BE2C (cell line): ENCODE data around the gene TEX29.

Source experiments
- DNase-seq: peaks from one replicate; pipeline ENCODE4 v3.0.0-alpha.2; 2020
- H3K27me3 ChIP-seq: fragments of 250-450 bp; sonication (Bioruptor Pico); 2 replicates; pipeline ENCODE4 v1.5.1; 2020; ENCODE audit warnings: mild to moderate bottlenecking
- H3K36me3 ChIP-seq: fragments of 250-450 bp; sonication (Bioruptor Pico); 2 replicates; pipeline ENCODE4 v1.5.1; 2020; ENCODE audit warnings: mild to moderate bottlenecking
- H3K4me1 ChIP-seq: fragments of 250-450 bp; sonication (Bioruptor Pico); 2 replicates; pipeline ENCODE4 v1.5.1; 2020
- H3K4me3 ChIP-seq: 2 replicates; pipeline ENCODE4 v1.5.1; 2011; ENCODE audit warnings: low read depth, low read length
- H3K9me3 ChIP-seq: fragments of 250-450 bp; sonication (Bioruptor Pico); 2 replicates; pipeline ENCODE4 v1.5.1; 2020
- CTCF ChIP-seq: IDR thresholded peaks from 2 replicates; pipeline ENCODE4 v1.5.1; 2012; ENCODE audit warnings: mild to moderate bottlenecking, low read depth, low read length

The TEX29 gene

DNA sequence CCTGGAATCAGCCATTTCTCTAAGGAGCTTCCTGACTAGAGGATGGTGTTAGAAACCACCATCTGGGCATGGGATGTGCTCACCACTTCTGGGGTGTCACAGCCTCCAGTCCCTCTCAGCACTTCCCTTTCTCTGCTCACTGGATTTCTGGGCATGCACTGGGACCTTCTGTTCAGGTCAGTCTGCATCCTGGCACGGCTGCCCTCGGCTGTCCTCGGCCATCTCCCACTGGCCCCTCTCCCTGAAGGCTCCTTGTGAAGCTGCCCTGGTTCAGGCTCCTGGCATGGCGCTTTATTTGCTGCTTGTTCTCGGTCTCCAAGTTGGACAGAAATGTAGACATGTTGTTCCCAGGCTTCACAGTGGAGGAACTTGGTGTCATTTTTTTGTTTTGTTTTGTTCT is 60.0 kb downstream of the TEX29 start:
- TF ChIP-seq CTCF: no peak
- Histone ChIP-seq H3K27me3 (peaks cover 9% of the 10 kb centered on the region), H3K36me3 (no peaks in the 10 kb centered on the region), H3K9me3 (no peaks in the 10 kb centered on the region), H3K4me3 (no peak overlapping the region), H3K4me1 (no peaks in the 10 kb centered on the region)
- no peak for DNase-seq

DNA sequence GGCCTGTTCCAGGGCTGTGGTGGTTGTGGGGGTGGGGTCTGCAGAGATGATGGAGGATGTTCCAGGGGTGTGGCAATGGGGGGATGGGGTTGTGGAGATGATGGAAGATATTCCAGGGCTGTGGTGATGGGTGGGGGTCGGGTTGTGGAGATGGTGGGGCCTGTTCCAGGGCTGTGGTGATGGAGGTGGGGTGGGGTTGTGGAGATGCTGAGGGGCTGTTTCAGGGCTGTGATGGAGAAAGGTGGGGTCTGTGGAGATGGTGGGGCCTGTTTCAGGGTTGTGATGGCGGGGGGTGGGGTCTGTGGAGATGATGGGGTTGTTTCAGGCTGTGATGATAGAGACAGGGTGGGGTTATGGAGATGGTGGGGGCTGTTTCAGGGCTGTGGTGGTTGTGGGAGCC is 62.0 kb downstream of the TEX29 start:
- no peak for TF ChIP-seq CTCF

GRCh38 chr13:111382877-111383276 is 62.4 kb downstream of the TEX29 start:
- no peak for TF ChIP-seq CTCF
- Histone ChIP-seq H3K4me1 (no peaks in the 10 kb centered on the region), H3K4me3 (no peak overlapping the region), H3K27me3 (peaks cover 9% of the 10 kb centered on the region), H3K36me3 (no peaks in the 10 kb centered on the region), H3K9me3 (no peaks in the 10 kb centered on the region)
- DNase-seq: no peak

More for the DNA sequence above, 62.0 kb downstream of the TEX29 start:
- Histone ChIP-seq H3K36me3 (no peaks in the 10 kb centered on the region), H3K4me3 (no peak overlapping the region), H3K27me3 (peaks cover 9% of the 10 kb centered on the region), H3K9me3 (no peaks in the 10 kb centered on the region), H3K4me1 (no peaks in the 10 kb centered on the region)
- no peak for DNase-seq

GRCh38 chr13:111383591-111384440 is 63.4 kb downstream of the TEX29 start:
- TF ChIP-seq CTCF: no peak
- Histone ChIP-seq H3K4me1 (no peaks in the 10 kb centered on the region), H3K27me3 (peaks cover 7% of the 10 kb centered on the region), H3K4me3 (no peak overlapping the region), H3K36me3 (no peaks in the 10 kb centered on the region), H3K9me3 (no peaks in the 10 kb centered on the region)
- no peak for DNase-seq

DNA sequence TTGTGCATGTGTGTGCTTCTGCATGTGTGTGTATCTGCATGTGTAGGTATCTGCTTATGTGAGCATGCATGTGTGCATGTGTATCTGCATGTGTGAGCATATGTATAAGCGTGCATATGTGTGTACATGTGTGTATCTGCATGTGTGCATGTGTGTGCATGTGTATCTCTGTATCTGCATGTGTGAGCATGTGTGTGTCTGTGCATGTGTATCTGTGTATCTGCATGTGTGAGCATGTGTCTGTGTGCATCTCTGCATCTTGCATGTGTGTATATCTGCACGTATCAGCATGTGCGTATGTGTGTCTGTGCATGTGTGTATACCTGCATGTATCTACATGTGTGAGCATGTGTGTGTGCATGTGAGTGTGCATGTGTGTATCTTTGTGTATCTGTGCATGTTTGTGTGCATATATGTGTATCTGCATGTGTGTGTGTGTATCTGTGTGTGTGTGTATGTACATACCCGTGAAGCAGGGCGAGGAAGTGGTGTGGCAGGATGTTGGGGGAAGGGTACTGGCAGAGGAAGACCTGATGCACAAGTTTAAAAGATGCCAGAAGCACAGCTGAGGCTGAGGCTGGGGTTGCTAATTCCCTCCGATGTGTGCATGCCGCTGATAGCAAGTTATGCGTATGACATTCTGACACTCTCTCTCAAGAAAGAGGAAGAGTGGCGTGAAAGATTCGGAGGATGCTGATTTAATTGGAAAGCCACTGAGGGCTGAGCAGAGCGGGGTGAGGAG is 64.2 kb downstream of the TEX29 start:
- no peaks in the 10 kb centered on the region for H3K36me3 ChIP-seq
- no peaks in the 10 kb centered on the region for H3K4me1 ChIP-seq
- no peak for DNase-seq
- no peak overlapping the region for H3K4me3 ChIP-seq
- TF ChIP-seq CTCF: no peak
- H3K27me3 ChIP-seq: no peaks in the 10 kb centered on the region; the same call in none of the 2 replicates
- H3K9me3 ChIP-seq: no peaks in the 10 kb centered on the region
